Activated T-helper 1 cell treated with Interleukin-2 at 50 U/mL for 16 hours (primary cell): Measurements from ENCODE around the gene TCOF1.
A peak's percentile ranks its signal among the peaks of the same experiment; 100 is the strongest.

Experiments
- DNase-seq: peaks from one replicate; pipeline ENCODE4 v3.0.0-alpha.2; 2020; ENCODE audit warnings: low read depth

Gene TCOF1

DNA sequence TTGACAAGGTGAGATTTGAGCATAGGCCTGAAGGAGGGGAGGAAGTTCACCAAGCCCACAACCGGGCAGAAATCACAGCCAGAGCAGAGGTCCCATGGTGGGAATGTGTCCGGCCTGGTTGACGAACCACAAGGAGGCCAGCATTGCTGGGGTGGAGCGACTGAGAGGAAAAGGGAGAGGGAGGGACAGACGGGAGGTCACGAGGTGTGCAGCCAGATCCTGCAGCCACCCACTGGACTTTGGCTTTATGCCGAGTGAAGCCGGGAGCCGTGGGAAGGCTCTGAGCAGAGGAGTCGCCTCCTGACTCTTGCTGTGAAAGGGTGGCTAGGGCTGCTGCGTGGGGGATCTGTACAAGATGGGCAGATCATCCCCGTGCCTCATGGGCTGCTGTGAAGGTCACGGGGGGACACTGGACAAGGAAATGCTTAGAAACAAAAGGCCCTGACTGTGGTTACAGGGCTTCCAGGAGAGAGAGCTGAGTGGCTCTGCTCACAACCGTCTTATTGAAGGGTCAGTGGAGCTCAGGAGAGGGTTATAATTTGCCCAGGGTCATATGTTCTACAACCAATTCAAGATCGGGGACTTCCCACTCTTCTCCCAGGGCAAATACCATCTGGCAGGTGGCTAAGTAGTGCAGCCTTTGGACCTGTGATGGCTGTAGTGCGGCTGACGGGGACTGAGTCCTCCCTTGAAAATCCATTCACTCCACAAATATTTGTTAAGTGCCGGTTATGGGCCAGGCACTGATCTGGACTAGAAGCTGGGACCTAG is 70.8 kb downstream of the TCOF1 start:
- DNase-seq: no peak

- DNase-seq: no peak
Measured at GRCh38 chr5:150428978-150429377, 71.5 kb downstream of the TCOF1 start.

DNA sequence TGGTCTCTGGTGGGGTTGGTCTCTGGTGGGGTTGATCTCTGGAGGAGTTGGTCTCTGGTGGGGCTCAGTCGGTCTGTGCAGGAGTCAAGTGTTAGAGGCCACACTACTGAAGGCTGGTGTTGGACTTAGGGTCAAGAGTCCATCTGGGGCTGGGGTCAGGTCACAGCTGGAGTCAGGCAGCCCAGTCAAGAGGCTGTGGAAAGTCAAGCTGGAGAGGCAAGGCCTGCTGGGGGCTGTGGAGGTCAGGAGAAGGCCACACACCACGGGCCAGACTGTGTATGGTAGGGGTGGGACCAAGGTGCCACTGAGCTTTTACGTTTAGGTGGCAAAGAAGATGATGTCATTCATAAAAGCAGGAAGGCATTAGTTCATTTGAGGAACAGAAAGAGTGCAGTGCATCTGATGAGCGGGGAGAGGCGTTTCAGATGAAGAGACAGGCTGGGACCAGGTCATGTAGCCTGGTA is 71.9 kb downstream of the TCOF1 start:
- DNase-seq: no peak

- DNase-seq: no peak
Measured at GRCh38 chr5:150431048-150431447, 73.6 kb downstream of the TCOF1 start.

DNA sequence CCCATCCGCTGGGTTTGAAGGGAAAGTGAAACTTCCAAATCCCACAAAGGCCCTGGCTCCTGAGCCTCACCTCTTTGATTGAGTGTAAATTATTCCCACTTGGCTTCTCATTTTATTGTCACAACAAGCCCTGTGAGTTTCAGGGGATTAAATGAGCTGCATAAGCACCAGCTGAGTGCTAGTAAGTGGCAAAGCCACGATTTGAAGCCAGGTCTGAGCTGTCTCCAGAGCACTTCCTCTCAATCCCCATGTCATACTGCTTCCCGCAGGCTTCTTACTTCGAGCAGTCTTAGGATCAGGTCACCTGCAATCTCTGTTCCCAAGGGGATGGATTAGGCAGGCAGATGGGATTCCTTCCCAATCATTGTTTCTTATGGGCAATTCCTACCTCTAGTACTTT is 74.1 kb downstream of the TCOF1 start:
- DNase-seq: no peak

DNA sequence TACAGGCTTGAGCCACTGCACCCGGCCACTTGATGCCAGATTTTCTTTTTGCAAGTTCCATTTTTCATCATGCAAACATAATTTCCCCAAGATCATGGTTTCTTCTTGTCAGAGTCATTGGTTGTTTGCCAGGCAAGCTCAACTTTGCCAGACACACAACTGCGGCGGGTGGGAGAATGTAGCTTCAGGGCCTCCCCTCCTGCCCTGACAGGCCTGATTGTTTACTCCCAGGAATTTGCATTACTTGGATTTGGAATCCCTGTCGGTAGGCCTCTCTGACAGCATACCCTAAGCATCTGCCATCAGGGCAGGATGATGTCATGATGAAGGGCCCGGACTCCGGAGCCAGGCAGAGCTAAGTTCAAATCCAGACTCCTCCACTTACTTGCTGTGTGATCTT is 77.0 kb downstream of the TCOF1 start:
- DNase-seq: no peak

- peak; percentile 78 for DNase-seq
Measured at GRCh38 chr5:150436141-150436680, 78.7 kb downstream of the TCOF1 start.

DNA sequence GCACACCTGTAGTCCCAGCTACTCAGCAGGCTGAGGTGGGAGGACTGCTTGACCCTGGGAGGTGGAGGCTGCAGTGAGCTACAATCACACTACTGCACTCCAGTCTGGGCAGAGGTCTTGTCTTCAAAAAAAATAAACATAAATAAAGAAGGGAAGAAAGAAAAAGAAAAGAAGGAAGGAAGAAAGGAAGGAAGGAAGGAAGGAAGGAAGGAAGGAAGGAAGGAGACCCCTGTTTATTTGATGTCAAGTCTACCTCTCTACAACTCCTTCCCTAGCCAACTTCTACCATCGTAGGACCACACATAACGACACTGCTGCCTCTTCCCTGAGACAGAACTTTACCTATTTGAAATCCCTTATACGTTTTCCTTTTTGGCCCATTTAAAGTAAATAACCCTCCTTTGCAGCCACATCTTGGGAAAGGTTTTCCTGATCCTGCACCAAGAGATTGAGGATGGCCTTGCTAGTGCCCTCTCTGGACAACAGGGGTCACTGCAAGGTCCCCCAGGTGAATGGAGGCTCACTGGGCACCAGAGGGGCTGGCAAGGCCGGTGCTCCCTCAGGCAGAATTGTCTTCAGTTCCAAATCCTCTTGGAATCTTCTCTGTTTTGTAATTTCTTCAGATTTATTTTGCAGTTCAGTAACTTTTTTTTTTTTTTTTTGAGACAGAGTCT is 81.5 kb downstream of the TCOF1 start:
- DNase-seq: no peak

GRCh38 chr5:150440948-150441812 is 83.7 kb downstream of the TCOF1 start:
- no peak for DNase-seq

DNA sequence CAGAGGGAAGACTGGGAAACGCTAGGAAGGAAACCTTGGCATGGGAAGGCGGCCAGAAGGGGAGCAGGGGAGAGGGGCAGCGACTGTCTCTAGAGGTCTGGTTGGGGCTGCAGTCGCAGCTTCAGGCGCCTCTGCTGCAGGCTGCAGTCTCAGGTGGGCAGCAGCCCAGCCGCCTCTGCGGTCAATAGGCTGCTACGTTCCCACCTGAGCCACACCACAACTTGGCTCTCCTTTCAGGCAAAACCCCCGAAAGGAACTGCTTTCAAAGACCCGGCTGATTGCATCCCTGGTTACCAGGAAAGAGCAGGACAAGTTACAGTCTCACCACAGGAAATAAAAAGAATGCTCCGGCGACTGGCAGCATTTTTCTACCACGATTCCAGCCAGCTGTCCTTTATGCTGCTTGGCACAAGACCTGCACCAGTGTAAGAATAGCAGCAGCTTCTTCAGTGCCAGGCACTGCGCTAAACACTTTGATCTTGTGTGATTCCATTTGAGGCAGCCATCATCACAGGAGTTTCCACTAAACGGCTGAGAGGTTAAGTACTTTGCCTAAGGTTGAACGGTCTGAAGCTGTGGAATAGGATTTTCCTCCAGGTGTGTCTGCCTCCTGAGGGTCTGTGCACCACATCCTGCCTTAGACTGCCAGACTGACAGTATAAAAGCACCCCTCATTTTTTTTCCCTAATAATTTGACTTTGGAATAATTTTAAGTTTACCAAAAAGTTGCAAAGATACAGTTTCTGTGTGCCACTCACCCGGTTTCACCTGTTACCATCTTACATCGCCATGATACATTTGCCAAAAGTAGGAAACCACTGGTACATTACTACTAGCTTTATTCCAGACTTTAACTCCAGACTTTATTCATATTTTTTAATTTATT is 84.6 kb downstream of the TCOF1 start:
- DNase-seq: no peak

DNA sequence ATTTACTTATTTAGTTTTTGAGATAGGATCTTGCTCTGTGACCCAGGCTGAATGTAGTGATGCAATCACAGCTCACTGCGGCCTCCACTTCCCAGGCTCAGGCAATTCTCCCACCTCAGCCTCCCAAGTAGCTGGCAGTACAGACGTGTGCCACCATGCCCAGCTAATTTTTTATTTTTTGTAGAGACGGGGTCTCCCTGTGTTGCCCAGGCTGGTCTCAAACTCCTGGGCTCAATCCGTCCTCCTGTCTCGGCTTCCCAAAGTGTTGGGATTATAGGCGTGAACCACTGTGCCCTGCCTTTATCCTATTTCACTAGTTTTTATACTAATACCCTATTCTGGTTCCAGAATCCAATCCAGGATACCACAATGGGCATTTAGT is 85.2 kb downstream of the TCOF1 start:
- DNase-seq: no peak

DNA sequence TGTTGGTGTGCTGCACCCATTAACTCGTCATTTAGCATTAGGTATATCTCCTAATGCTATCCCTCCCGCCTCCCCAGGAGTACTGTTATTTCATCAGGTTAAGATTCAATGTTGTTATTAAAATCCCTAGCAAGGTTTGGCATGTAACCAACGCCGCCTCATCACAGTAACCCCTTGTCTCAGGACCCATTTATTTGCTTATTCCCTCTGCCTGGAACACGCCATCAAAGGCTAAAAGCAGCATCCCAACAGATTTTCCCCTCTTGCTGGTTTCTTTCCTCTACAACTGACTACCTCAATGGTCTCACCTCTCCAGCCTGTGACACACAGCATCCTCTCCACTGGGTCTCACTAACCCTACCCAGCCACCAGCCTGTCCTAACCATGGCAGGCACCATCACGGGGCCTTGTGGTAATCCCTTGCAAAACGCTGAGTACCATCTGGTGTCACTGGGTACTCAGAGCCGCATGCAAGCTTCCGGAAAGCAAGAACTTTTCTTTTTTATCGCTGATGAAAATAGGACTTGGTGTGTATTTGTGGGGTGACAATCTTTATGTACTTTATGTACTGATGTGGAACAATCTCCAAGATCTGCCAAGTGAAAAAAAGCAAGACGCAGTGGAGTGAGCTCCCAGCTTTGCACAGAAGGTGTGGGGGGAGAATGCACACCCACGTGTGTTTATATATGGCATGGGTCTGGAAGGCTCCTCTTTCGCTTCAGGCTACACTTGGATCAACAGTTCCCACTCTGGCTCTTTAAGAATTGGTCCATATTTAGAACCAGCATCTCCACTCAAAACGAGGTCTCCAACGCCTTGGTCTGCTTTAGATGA is 86.0 kb downstream of the TCOF1 start:
- no peak for DNase-seq

DNA sequence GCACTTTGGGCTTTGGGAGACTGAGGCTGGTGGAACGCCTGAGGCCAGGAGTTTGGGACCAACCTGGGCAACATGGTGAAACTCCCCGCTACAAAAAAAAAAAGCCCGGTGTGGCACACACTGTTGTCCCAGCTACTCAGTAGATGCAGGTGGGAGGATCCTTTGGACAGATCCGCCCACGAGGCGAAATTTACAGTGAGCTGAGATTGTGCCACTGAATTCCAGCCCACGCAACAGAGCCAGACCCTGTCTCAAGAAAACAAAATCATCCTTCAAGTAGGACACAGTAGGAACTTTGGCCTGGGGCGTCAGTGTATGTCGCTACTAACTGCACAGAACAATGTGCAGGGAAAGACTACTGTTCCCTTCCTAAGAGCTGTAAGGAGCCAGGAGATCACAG is 87.3 kb downstream of the TCOF1 start:
- DNase-seq: no peak

GRCh38 chr5:150446088-150446487 is 88.6 kb downstream of the TCOF1 start:
- DNase-seq: no peak

DNA sequence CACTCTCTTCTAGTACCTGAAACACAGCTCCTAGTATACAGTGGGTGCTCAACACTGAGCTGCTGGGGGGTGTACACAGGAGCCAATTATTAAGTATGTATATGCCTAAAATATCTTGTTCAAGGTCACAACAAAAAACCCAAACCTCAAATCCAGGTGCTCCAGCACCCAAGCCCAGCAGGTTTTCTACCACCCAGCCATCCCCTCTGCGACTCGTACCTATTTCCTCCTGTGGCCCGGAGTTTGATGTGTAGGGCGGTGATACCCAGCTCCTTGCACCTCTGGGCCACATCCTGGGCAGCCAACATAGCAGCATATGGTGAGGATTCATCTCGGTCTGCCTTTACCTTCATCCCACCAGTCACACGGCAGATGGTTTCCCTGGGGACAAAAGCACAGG is 89.1 kb downstream of the TCOF1 start:
- DNase-seq: no peak

GRCh38 chr5:150447188-150447587 is 89.7 kb downstream of the TCOF1 start:
- DNase-seq: no peak

DNA sequence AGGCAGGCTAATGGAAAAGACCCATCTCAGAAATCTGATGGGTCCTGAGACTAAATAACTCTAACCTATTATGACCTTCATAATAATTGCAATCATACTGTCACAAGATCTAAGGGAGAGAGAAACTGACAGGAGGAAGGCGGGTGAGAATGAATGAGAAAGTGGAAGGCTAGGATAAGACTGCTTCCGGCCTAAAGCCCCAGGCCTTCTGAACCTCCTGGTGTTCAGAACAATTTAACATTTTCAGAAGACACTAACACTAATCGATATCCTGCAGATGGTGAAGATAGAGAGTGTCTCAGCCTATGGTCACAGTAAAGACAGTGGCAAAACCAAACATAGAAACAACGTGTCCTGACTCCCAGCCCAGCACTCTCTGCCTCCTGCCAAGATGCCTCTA is 90.8 kb downstream of the TCOF1 start:
- DNase-seq: no peak

DNA sequence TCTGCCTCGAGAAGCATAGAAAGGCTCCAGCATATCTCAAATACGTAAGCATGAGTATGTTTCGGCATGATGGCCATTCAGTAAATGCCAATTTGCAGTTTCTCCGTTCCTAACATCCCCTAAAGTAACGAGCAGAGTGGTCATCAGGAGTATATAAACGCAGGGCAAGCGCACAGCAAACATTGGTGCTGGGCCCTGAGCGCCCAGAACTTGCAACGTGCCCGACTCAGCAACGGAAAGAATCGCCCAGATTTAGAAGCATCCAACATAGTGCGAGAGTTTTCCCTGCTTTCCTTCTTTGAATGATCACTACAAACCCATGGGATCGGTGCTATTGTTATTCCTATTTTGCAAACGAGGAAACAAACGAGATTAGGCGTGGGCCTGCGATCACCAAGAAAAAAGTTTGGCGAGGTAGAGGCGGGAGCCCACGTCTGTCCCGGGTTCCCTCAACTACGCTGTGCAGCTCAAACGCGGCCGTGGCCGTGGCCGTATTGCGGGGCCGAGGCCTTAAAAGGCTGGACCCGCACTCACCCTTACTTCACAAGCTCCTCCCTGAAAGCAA is 91.5 kb downstream of the TCOF1 start:
- DNase-seq: no peak
